GM19455 (cell line): ENCODE results near the gene TLR1.
"Not testable (repeated sequence)": the region's sequence is repeated elsewhere in the genome, so short reads cannot be mapped to it uniquely, and the experiment has no call there.

Experiments
- ATAC-seq: cut with Tn5 transposase; IDR thresholded peaks from one replicate; pipeline ENCODE4 v1.9.1; 2021; ENCODE audit not compliant: unreplicated experiment

The TLR1 gene

GRCh38 chr4:38777925-38778324, 26.7 kb downstream of the TLR1 start:
- not testable (repeated sequence) for ATAC-seq

DNA sequence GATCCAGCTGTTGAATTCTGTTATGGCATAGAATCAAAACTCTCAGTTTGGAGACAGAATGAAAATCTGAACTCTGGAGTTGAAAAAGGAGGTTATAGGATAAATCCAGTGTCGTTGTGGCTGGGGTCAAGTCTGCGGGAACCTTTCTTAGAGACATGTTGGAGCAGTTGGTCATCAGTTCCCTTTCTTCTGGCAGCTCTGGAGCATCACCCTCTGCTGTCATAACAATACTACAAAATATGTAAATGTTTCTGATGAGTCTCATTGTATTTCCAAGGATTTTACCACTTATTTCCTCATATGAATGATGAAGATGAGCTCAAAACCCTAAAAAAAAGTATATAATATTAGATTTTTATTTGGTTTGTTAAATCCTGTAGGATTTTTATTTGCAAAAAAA, 29.3 kb downstream of the TLR1 start:
- no peak for ATAC-seq

DNA sequence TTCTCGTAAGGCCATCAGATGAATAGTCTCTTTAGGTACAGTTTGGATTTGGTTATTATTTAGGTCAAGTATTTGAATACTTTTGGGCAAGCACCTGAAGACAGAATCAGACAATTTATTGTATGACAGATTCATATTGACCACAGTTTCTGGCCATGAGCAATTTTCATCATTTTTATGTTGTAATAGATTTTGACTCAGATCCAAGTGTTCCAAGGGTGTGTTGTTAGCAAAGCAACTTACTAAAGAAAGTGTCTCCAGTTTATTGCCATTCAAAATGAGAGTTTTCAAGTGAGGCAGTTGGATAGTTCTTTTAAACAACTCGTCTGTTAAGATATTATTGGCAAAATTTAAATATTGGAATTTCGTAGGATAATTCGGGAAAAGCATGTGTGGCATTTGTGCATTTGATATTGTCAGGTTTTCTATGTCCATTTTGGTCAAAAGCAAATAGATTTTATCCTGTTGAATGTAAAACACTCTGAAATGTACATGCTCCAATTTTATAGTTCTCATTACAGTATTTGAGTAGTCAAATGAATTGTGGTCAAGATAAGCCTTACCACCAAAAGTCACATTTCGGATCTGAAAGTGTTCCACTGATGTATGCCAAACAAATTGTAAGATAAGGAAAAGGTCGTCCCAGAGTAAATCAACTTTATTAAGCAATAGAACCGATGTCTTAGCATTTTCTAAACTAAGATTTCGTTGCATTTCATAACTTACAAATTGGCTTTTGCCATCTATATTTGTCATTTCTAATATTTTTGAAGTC, 30.2 kb downstream of the TLR1 start:
- no peak for ATAC-seq

- not testable (repeated sequence) for ATAC-seq
Measured at GRCh38 chr4:38770281-38770680, 34.3 kb downstream of the TLR1 start.

DNA sequence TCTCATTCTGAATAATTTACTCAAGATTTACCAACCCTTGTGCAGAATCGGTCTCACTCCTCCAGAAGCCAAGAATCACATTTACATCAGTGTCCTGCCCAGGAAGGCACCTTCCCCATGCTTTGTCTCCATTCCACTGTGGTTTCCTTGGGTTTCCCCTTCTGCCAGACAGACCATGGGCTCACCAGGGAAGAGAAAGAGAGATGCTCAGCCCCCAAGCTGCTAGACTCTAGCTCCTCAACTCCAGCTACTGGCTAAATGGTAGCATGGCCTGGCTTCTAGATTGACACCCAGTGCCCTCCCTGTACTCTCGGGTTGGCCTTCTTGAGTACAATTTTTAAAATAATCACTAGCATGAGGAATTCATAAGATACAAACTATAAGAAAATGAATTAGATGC, 34.7 kb downstream of the TLR1 start:
- ATAC-seq = no peak

DNA sequence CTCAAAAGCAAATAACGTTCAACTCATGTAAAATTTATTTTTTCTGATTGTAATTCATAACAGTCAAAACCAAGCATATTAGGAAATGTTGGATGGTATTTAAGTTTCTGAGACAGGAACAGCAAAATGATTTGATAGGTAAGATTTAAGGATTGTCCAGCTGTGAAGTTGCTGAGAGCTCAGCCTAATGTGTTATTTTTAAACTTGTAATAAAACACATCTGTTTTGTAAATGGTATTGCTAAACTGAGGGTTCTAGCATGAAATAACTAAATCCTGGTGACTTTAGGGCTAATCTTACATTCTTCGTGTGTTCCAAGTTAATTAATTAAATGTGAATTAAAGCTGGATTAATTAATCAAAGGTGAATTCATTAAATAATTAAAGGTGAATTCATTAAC, 35.1 kb downstream of the TLR1 start:
- ATAC-seq = no peak

- ATAC-seq = no peak
Measured at GRCh38 chr4:38768968-38769394, 35.6 kb downstream of the TLR1 start.

DNA sequence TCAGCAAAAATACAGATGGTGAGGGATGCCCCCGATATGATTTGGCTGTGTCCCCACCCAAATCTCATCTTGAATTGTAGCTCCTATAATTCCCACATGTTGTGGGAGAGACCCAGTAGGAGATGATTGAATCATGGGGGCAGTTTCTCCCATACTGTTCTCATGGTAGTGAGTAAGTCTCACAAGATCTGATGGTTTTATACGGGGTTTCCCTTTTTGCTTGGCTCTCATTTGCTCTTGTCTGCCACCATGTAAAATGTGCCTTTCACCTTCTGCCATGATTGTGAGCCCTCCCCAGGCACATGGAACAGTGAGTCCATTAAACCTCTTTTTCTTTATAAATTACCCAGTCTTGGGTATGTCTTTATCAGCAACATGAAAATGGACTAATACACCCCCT, 37.7 kb downstream of the TLR1 start:
- not testable (repeated sequence) for ATAC-seq

DNA sequence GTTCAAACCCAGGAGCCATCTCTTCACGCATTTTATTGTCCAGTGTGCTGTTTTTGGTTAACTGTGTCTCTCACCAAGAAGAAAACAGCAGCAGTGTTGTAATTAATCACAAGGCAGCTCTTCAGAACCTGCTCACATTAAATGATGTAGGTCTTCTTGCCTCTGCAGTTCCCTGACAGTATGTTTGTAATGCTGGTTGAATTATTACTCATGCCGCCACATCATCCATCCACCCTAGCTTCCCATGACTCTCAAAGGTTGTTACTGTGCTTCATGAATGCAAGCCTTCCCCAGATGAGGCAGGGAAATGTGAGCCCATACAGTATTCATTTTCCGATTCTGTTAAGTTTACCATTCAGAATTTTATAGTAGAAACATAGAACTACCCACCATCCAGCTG, 39.2 kb downstream of the TLR1 start:
- ATAC-seq = no peak

GRCh38 chr4:38764277-38764676, 40.3 kb downstream of the TLR1 start:
- ATAC-seq = no peak

GRCh38 chr4:38762560-38762959, 42.0 kb downstream of the TLR1 start:
- no peak for ATAC-seq

- no peak for ATAC-seq
Measured at GRCh38 chr4:38759790-38760122, 44.8 kb downstream of the TLR1 start.

- ATAC-seq = no peak
Measured at GRCh38 chr4:38759113-38759789, 45.3 kb downstream of the TLR1 start.

GRCh38 chr4:38757945-38758600, 46.5 kb downstream of the TLR1 start:
- ATAC-seq = no peak

DNA sequence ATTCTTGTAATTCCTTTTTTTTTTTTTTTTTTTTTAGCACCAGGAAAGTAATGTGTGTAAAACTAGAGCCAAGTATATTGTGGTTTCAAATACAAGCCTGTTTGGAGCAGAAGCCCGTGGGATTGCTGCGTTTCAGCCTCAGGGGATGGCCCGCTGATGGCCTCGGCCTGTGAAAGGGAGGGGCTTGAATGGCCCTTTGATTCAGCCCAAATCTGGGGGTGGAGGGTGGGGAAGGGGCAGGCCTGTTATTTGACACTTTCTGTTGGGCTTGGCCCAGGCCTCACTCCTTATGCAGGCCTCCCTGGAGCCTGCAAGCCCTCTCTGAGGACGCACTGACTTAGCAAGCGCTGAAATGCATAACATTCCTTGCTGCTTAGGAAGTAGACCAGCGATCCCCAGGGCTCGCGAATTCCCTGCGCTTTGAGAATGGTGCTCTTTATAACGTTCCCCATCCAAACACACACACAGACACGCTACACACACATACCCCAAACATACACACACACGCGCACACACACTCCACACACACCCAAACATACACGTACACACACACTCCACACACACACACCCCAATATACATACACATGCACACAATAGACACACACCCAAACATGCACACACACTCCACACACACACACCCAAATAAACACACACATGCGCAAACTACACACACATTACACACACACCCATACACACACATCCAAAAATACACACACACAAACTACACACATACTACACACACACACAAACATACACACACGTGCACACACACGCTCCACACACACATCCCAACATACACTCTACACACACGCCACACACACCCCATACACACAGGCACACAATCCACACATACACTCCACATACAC, 51.4 kb downstream of the TLR1 start:
- no peak for ATAC-seq

DNA sequence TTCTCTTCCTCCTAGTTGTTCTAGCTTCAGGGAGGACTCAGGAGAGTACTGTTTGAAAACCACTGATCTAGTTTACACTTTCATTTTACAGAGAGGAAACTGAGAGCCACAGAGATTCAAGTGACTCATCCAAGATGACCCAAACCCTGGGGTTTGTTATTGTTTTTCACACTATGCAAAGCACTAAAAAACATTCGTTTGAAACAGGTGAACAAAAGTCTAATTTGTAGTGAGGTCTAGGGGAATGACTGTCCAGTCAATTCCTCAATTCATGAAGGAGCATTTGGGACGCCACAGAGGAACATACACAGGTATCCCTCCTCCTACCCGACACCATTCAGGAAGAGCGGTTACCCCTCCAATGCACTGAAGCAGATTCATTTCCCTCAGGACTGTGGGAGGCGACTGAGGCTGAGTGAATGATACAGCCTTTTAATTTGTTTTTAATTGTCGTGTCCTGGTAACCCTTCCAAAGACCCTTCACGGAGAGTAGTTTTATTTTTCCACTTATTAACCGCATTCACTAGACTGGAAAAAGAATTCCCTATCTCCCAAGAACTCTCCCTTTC, 52.1 kb downstream of the TLR1 start:
- ATAC-seq = peak; percentile 98

DNA sequence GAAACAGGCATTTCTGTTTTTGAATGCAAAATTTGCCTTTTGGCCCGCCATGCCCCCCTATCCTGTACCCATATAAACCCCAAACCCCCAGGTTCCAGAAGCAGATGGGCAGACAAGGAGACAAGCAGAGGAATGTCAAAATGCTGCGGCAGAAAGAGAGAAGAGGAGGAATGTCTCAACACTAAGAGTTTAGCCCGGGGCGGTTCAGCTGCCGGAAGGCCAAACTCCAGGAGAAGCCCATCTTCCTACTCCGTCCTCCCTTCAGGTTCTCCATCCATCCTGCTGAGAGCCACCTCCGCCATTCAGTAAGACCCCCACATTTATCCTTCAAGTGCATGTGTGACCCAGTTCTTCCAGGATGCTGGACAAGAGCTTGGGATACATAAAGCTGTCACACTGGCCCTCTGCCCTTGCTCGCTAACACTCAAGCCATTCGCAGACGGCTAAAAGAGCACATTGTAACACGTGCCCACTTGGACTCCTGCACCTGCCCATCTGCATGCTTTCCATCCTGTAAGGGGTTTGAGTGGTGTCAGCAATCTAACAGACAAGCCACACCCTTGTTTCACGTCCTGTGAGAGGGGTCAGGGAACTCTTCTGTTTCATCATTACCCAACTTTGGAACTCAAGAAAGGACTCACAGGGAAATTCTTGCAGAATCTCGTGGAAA, 53.1 kb downstream of the TLR1 start:
- no peak for ATAC-seq

DNA sequence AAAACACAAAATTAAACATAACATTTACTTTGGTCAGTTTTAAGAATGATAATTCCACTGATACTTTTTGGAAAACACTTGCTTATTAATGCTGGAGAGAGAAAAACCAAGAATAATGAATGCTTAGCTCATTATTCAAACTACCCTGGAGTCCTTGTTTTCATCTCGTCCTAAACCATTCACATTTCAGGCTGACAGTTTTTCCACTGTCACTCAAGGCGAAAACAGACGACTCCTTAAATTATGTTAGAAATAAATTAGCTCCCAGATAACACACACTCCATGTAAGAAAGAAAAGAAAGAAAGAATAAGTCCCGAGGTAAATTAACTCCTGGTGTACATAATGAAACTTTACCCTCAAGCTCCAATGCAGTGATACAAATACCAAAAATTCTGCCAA, 55.3 kb downstream of the TLR1 start:
- no peak for ATAC-seq

- ATAC-seq = no peak
Measured at GRCh38 chr4:38747629-38748028, 57.0 kb downstream of the TLR1 start.
